ENCODE results near the gene NRROS.

GRCh38 chr3:196656213-196656612, 16.7 kb downstream of the NRROS start:
- TF ChIP-seq CTCF (conservative IDR thresholded peaks at IDR 0.05; ENCODE audit: low read depth, low read length) (no peak), EZH2 (IDR thresholded peaks at IDR 0.05; ENCODE audit: borderline replicate concordance, low read depth, low read length, poor library complexity, severe bottlenecking) (no peak)

Data from A673 (cell line).